HG02642 (cell line): ENCODE data around the gene ICAM1.
"Not testable (repeated sequence)": the region's sequence is repeated elsewhere in the genome, so short reads cannot be mapped to it uniquely, and the experiment has no call there.

Source experiments
- ATAC-seq: cut with Tn5 transposase; IDR thresholded peaks from one replicate; pipeline ENCODE4 v1.9.1; 2021; ENCODE audit warnings: mild to moderate bottlenecking; ENCODE audit not compliant: unreplicated experiment, poor library complexity

Gene ICAM1, protein sequence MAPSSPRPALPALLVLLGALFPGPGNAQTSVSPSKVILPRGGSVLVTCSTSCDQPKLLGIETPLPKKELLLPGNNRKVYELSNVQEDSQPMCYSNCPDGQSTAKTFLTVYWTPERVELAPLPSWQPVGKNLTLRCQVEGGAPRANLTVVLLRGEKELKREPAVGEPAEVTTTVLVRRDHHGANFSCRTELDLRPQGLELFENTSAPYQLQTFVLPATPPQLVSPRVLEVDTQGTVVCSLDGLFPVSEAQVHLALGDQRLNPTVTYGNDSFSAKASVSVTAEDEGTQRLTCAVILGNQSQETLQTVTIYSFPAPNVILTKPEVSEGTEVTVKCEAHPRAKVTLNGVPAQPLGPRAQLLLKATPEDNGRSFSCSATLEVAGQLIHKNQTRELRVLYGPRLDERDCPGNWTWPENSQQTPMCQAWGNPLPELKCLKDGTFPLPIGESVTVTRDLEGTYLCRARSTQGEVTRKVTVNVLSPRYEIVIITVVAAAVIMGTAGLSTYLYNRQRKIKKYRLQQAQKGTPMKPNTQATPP

DNA sequence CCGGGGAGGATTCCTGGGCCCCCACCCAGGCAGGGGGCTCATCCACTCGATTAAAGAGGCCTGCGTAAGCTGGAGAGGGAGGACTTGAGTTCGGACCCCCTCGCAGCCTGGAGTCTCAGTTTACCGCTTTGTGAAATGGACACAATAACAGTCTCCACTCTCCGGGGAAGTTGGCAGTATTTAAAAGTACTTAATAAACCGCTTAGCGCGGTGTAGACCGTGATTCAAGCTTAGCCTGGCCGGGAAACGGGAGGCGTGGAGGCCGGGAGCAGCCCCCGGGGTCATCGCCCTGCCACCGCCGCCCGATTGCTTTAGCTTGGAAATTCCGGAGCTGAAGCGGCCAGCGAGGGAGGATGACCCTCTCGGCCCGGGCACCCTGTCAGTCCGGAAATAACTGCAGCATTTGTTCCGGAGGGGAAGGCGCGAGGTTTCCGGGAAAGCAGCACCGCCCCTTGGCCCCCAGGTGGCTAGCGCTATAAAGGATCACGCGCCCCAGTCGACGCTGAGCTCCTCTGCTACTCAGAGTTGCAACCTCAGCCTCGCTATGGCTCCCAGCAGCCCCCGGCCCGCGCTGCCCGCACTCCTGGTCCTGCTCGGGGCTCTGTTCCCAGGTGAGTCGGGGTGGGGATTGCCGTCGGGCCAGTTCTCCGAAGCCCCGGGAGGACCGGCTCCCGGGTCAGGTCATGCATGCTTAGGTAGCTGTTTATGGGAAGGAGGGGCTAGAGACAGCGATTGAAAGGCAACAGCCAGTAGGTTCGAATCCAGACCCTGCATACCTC, at the start of gene ICAM1:
ICAM1 (plus strand) TSS at position 505 of the 779 bp plus-strand sequence; CDS start at position 545, 40 bp downstream.
- ATAC-seq = peak; percentile 54

DNA sequence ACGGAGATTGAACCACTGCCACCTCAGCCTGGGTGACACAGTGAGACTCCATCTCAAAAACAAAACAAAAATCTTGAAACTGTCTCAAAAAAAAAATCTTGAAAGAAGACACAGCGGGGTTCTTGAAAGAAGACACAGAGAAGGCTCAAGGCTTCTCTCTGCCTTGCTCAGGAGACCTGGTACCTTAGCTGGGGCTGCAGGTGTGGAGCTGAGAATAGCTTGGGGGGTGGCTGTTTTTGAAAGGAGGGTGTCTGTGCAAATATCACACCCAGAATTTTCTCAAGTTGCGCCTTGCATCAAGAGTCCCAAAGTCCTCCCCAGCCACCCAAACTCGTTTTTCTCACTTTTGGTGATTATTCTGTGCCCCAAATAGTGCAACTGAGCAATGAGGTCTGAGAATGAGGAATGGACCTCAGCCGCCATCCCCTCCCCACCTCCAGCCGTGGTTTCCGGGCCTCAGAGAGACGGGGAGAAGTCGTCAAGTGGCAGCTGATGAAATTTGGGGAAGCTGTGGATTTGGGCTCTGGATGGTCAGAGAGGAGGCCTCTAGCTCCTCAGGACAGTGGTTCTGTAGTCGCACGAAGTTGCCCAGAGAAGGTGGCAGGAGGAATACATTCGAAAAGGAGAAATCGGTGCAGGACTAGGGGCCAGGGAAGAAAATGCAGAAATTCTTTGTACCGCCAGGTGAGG, 48.6 kb upstream of the ICAM1 start:
- no peak for ATAC-seq

GRCh38 chr19:10223488-10224213, 47.3 kb upstream of the ICAM1 start:
- no peak for ATAC-seq

GRCh38 chr19:10224337-10224736, 46.6 kb upstream of the ICAM1 start:
- no peak for ATAC-seq

GRCh38 chr19:10226021-10226375, 44.9 kb upstream of the ICAM1 start:
- no peak for ATAC-seq

- no peak for ATAC-seq
Measured at GRCh38 chr19:10226376-10227025, 44.4 kb upstream of the ICAM1 start.

- ATAC-seq = no peak
Measured at GRCh38 chr19:10227026-10227971, 43.6 kb upstream of the ICAM1 start.

DNA sequence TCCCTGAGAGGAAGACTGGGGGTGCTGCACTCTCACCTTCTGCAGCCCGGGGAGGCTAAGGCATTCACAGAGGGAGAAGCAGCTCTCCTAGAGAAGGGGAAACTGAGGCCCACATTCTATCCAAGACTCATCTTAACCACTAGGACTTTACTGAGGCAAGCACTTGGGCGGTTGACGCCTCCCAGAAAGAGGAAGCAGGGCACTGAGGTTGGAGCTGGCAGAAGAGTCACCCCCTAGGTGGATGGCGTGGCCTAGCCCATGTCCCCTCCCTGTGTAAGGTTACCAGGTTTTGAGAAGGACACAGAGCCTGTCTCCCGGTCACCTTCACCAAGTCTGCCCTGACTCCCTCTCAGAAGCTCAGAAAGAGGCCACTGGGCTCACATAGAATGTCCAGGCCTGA, 42.5 kb upstream of the ICAM1 start:
- ATAC-seq = no peak

- no peak for ATAC-seq
Measured at GRCh38 chr19:10228920-10229319, 42.0 kb upstream of the ICAM1 start.

- ATAC-seq = peak; percentile 19
Measured at GRCh38 chr19:10230173-10230860, 40.6 kb upstream of the ICAM1 start.

DNA sequence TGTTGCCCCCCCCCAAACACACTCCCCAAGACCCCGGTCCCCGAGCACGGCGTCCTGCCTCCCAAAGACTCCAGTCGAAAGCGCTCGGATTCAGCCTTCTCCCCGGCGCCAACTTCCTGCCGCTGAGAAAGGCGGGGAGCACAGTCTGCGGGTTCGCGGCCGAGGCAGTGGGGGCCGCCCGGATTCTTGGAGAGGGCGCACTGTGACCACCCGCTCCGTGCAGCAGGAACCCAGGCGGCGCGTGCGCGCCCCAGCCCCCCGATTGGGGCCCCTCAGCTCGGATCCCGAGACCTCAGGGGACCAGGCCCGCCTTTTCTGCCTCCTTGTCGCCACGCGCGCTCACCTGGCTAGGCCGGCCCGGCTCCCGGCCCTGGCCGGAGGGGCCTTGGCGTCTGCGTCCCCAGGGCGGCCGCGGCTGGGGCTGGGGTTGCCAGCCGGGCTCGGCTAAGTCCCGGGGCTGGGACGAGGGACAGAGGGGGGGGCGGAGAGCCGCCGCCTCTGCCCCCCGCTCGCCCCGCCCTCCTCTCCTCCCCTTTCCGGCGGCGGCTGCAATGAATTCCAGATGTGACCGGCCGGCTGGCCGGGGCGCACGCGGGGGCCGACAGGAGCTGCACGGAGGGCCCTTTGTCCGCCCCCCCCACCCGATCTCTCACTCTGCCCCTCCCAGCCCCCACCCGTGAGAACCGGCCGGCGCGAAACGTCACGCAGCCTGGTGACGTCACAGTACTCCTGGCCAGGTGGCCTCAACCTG, 39.9 kb upstream of the ICAM1 start, which contains the start of gene S1PR2:
S1PR2 (minus strand) TSS at position 471 of the 751 bp plus-strand sequence. CDS start 6,426 bp downstream, outside the sequence.
- ATAC-seq = peak; percentile 60

DNA sequence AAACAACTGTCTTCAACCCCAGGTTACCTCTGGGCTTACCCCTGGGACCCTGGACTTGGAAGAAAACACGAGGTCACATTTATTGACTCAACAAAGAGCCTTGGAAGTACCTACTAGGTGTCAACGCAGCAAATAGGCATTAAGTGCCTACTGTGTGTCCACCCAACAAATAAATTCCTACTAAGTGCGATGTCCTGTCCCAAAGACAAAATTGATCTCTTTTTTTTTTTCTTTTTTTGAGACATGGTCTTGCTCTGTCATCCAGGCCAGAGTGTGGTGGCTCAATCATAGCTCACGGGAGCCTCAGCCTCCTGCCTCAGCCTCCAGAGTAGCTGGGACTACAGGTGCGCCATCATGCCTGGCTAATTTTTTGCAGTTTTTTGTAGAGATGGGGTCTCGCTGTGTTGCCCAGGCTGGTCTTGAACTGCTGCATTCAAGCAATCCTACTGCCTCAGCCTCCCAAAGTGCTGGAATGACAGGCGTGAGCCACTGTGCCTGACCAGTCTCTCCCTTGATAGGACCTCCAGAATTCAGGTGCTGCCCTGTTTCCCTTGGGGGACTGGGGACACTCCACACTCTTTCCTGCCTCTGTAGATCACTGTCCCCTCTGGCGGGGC, 39.2 kb upstream of the ICAM1 start:
- no peak for ATAC-seq

DNA sequence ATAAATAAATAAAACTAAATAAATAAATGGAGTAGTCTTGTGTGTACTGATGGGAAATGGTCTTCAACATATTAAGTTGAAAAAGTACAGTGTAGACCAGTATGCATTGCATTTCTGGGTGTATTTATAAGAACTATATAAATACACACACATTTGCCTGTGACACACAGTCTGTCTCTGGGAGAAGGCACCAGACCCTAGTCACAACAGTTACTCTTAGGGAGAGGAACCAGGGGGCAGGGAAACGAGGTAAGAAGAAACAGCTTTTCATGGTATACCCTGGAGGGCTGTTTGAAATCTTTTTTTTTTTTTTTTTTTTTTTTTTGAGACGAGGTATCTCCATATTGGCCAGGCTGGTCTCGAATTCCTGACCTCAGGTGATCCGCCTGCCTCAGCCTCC, 37.0 kb upstream of the ICAM1 start:
- no peak for ATAC-seq

- ATAC-seq = no peak
Measured at GRCh38 chr19:10235003-10235402, 35.9 kb upstream of the ICAM1 start.

DNA sequence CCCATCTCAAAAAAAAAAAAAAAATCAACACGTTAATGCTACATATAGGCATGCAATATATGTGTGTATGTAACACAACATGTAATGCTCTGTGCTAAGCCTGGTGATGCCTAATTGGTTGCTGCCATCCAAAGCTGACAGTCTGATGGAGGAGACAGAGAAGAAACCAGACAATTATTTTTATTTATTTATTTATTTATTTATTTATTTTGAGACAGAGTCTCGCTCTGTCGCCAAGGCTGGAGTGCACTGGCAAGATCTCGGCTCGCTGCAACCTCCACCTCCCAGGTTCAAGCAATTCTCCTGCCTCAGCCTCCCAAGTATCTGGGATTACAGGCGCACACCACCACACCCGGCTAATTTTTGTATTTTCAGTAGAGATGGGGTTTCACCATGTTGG, 35.5 kb upstream of the ICAM1 start:
- ATAC-seq = not testable (repeated sequence)

DNA sequence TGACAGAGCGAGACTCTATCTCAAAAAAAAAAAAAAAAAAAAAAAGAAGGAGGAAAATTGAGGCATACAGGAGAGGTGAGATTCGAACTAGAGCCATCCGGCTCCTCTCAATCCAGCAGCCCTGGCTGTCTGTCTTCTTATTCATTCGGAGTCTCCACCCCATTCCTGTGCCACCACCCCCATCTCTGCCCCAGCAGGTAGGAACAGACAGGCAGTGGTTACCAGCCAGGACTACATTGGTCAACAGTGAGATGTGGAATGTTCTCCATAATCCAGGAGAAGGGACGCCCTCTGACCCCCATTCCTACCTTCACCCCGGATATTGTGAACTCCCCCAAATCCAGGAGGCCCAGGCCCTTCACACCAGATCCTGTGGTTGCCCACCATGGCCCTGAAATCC, 33.2 kb upstream of the ICAM1 start:
- no peak for ATAC-seq
